ENCODE data around the gene PSMG4.

- TF ChIP-seq CTCF (IDR thresholded peaks at IDR 0.05; ENCODE audit: extremely low read depth in 1 of 2, insufficient read depth in 1 of 2, low read depth in 1 of 2, low read length in 2 of 2) (no peak), POLR2A (IDR thresholded peaks at IDR 0.05; ENCODE audit: low read depth, low read length) (no peak), EZH2 (IDR thresholded peaks at IDR 0.05; ENCODE audit: borderline replicate concordance, low read depth, low read length, severe bottlenecking) (no peak), POLR2AphosphoS5 (IDR thresholded peaks at IDR 0.05; ENCODE audit: insufficient read depth, low read depth, low read length) (no peak), MAX (IDR thresholded peaks at IDR 0.05; ENCODE audit: insufficient read depth, insufficient read length) (no peak)
Measured at GRCh38 chr6:3260296-3260695, 1.5 kb downstream of the PSMG4 start.
